Stimulated activated CD4-positive, alpha-beta T cell treated with anti-CD3 and anti-CD28 coated beads, Interleukin-4, amount 100 ng/mL, for 24 hours (primary cell): ENCODE results near the gene CERT1.

Source experiments
- DNase-seq: peaks from one replicate; pipeline ENCODE4 v3.0.0-alpha.2; 2020

Gene CERT1

GRCh38 chr5:75471193-75471592 is 40.2 kb downstream of the CERT1 start:
- no peak for DNase-seq

GRCh38 chr5:75469017-75469416 is 42.4 kb downstream of the CERT1 start:
- no peak for DNase-seq

GRCh38 chr5:75468593-75468992 is 42.8 kb downstream of the CERT1 start:
- no peak for DNase-seq

- no peak for DNase-seq
Observed at GRCh38 chr5:75466006-75466716, 45.3 kb downstream of the CERT1 start.

- no peak for DNase-seq
Observed at GRCh38 chr5:75465480-75465879, 45.9 kb downstream of the CERT1 start.

GRCh38 chr5:75463726-75464125 is 47.7 kb downstream of the CERT1 start:
- no peak for DNase-seq

- DNase-seq: no peak
Observed at GRCh38 chr5:75461679-75462078, 49.8 kb downstream of the CERT1 start.

GRCh38 chr5:75460942-75461610 is 50.4 kb downstream of the CERT1 start:
- no peak for DNase-seq

GRCh38 chr5:75460532-75460931 is 50.9 kb downstream of the CERT1 start:
- no peak for DNase-seq

- no peak for DNase-seq
Observed at GRCh38 chr5:75457691-75458090, 53.7 kb downstream of the CERT1 start.

- no peak for DNase-seq
Observed at GRCh38 chr5:75457161-75457560, 54.3 kb downstream of the CERT1 start.

GRCh38 chr5:75450069-75450468 is 61.4 kb downstream of the CERT1 start:
- DNase-seq: no peak

GRCh38 chr5:75446068-75446467 is 65.4 kb downstream of the CERT1 start:
- DNase-seq: no peak

- DNase-seq: no peak
Observed at GRCh38 chr5:75441560-75441959, 69.9 kb downstream of the CERT1 start.

- DNase-seq: no peak
Observed at GRCh38 chr5:75439276-75439675, 72.2 kb downstream of the CERT1 start.

GRCh38 chr5:75438722-75439121 is 72.7 kb downstream of the CERT1 start:
- DNase-seq: no peak

GRCh38 chr5:75435096-75435495 is 76.3 kb downstream of the CERT1 start:
- DNase-seq: no peak

GRCh38 chr5:75433814-75434506 is 77.5 kb downstream of the CERT1 start:
- no peak for DNase-seq

- no peak for DNase-seq
Observed at GRCh38 chr5:75414241-75414640, 97.2 kb downstream of the CERT1 start.

- DNase-seq: no peak
Observed at GRCh38 chr5:75412111-75412990, 99.1 kb downstream of the CERT1 start.

GRCh38 chr5:75405296-75405695 is 106.1 kb downstream of the CERT1 start:
- no peak for DNase-seq

GRCh38 chr5:75395277-75395676 is 116.2 kb downstream of the CERT1 start:
- DNase-seq: no peak

- DNase-seq: no peak
Observed at GRCh38 chr5:75389430-75389829, 122.0 kb downstream of the CERT1 start.
